Activated naive CD8-positive, alpha-beta T cell treated with anti-CD3 and anti-CD28 coated beads, Interleukin-2, amount 50 U/mL, for 16 hours (primary cell): ENCODE measurements around the gene STPG1.
A peak's percentile ranks its signal among the peaks of the same experiment; 100 is the strongest.

Source experiments
- DNase-seq: peaks from one replicate; pipeline ENCODE4 v3.0.0-alpha.2; 2020; ENCODE audit warnings: low read depth, low spot score

Gene STPG1

GRCh38 chr1:24426744-24427544 lies 13.4 kb upstream of the STPG1 start:
- no peak for DNase-seq

- DNase-seq, result no peak
These were observed 12.3 kb upstream of the STPG1 start for GRCh38 chr1:24425922-24426321.

DNA sequence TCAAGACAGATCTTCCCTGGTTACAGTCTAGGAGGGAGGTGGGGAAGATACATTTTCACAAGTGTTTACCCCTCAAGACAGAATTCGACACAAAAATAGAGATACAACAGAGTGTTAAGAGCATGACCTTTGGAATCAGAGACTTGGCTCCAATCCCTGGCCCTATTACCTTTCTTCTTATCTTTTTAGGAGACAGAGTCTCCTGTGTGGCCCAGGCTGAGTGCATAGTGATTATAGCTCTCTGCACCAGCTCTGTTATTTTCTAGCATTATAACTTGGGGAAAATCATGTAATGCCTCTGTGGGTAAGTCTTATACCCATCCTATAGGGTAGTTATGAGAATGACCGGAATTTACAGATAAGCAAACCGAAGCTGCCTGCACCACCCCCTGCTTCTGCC lies 11.9 kb upstream of the STPG1 start:
- DNase-seq, result no peak

- no peak for DNase-seq
These were observed 11.4 kb upstream of the STPG1 start for GRCh38 chr1:24424990-24425389.

DNA sequence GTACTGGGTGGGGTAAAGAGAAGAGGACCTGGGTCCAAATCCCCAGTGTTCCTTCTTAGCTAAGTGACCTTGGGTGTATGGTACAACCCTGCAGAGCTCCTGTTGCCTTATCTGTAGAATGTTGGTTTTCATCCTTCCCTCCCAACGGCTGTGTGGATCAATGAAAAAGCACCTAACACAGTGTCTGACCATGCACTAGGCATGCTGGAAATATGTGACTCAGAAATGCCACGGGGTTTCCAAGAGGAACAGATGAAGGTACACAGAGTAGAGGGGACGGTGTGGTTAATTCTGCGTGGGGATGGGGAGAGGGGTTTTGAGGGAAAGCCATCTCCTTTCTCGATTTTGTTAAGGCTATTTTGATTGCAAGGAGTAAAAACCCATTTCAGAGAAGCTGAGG lies 10.6 kb upstream of the STPG1 start:
- DNase-seq, result no peak

GRCh38 chr1:24421502-24421901 lies 7.9 kb upstream of the STPG1 start:
- no peak for DNase-seq

- no peak for DNase-seq
These were observed 7.0 kb upstream of the STPG1 start for GRCh38 chr1:24420547-24420946.

DNA sequence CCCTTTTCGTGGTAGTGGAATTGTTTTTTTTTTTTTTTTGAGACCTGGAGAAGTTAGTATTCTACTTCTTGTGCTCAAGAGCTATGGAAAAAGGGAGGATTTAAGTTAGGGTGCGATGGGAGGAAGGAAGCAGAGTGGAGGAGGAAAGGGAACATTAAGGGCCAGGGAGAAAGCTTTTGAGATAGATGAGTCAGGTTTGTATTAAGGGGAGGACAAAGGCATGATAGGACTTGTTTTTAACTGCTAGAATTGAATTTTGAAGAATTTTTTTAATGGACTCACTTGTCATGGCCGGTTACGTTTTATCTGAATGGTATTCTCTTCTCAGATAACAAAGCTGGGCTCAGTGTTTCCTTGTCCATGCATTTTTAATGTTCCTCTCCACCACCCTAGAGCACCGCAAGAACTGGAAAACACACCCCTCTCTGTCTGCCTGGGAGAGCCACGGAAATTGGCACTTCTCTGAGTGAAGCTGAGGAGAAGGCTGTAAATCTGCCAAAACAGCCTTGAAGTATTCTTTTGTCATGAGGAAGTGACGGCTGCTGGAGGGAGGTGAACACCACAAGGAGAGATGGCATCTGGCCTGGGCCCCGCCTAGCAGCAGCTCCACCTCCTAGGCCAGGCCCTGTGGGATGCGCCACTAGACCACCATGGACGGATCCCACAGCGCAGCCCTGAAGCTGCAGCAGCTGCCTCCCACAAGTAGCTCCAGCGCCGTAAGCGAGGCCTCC lies 5.5 kb upstream of the STPG1 start:
- DNase-seq, result no peak

DNA sequence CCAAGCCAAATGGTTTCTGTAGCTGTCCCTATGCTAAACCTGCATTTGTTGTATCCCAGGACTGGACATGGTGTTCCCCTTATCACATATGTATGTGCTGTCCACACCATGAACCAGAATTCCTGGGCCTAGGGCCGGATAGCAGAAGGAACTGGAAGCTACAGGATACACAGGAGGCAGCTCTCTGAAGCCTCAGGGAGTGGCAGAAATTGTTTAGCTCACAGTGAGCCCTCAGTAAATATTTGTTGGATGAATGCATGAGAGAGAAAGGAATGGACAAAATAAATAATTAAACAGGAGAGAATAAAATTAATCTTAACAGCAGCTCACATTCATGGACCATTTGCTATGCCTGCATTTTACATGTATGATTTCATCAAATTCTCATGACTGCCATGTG lies 4.1 kb upstream of the STPG1 start:
- DNase-seq, result no peak

DNA sequence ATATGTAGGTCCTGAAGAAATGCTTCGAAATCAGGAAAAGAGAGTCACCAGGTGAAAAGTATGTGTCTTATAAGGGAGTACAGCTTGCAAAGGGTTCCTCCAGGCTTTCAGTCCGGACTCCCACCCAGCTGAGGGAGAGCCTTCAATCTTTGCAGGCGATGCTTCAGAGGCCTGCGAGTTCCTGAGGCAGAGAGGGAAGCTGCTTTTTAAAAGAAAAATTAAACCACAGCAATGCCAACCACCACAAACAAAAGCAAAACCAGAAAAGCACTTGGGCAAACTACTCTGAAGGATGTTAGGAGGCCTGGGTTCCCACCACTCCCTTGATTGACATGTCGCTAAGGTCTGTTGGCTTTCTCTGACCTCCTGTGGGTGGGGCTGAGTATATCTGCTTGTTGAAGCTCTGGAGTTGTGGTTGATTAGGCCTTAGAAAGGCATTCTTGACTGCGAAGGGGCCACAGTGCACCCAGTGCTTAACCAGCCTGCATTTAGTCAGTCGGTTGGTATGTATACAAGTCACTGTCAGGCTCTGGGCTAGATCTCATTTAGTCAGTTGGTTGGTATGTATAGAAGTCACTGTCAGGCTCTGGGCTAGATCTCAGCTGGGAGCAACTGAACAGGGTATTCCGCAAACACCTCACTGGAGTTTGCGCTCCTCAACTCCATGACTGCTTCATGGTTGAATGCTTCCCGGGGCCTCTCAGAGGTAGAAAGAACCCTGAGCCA lies 3.2 kb upstream of the STPG1 start:
- no peak for DNase-seq

DNA sequence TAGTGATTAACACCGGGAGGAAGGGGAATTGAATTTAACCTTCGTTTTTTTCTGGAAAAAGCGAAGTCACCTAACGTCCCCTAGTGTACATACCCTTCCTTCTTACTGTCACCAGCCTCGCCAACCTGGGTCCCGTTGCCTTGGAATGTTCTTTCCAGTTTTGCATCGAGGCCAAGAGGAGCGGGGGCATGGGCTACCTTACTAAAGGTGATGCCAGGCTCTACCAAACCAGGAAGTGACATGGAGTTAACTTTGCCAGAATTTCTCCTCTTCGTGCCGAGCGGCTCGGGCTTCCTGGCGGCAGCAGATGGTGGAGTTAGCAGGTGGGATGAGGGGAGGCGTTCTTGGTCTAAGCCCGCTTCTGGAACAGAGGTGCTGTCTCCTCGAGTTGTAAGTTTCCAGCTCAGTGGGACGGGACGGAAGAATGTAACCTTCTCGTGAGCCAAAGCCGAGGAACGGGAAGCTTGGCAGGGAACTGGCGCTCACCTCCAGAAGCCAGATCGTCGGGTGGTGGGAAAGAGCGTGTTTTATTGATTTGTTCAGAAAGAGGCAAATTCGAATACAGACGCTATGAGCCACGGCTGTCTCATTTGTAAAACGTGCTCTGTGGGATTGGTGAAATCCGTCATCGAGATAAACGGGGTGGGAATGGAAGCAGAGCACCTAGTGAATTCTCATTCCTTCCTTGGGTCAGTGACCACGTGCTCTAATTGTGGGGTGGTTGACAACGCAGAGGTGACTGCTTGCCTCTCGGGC lies 2.5 kb upstream of the STPG1 start:
- no peak for DNase-seq

- peak; percentile 93 for DNase-seq
These were observed 1.8 kb upstream of the STPG1 start, which contains the start of gene NIPAL3 for GRCh38 chr1:24415334-24415909. TSS of gene NIPAL3 (plus strand) at chr1:24415802. CDS start at chr1:24419548, 3,746 bp downstream.

DNA sequence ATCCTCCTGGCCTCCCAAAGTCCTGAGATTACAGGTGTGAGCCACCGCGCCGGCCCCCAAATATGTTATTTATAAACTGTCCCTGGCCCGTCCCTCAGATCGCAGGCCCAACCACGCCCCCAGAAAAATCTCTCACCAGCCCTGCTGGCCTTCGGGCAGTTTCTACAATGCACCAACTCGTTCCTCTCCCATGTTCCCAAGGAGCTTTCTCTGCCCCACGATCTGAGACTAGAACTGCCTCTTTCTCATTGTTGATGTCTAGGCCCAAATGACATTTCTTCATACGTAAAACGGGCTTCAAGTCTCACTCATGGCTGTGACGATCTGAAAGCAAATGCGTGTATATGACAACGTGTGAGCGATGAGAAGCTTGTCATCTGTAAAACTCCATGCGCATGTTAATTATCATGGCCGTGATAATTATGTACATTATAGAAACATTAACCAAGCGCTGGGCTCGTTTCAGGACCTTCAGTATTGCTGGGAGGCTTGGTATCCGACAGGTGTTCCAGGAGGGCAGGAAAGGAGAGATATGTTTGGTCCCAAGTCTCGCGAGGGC lies 1.3 kb upstream of the STPG1 start:
- no peak for DNase-seq

GRCh38 chr1:24412408-24412807 lies 1.2 kb downstream of the STPG1 start:
- DNase-seq, result no peak

DNA sequence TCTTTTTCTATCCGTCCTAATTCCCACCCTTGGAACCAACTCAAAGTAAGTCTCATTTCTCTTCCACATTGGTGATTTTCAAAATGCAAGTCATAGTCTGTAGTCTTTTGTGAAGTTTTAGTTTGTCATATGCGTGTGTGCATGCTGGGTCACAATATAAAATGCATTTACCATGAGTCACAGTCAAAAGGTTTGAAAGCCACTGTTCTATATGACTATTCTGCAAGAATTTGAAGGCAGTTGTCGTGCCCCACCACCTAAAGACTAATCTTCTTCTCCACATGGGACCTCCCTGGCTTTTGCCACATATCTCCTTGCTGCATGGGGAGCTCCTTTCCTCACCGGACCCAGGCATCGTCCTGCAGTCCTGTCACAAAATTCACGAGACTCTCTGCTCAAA lies 1.6 kb downstream of the STPG1 start:
- no peak for DNase-seq

DNA sequence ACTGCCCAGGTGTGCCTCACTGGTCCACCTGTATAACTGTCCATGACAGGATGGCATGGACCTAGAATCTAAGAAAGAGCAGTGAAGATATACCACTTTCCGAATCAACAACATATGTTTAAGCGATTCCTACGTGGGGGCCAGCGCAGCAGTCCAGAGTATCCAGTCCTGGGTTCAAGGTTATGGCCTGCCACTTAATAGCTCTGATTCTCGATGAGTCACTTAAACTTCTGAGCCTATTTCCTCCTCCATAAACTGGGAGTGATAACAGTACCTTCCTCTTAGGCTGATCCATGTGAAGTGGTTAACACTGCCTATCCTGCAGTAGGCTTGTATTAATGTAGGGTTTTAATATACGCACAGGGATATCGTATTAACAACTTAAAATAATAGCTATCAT lies 2.8 kb downstream of the STPG1 start:
- no peak for DNase-seq

DNA sequence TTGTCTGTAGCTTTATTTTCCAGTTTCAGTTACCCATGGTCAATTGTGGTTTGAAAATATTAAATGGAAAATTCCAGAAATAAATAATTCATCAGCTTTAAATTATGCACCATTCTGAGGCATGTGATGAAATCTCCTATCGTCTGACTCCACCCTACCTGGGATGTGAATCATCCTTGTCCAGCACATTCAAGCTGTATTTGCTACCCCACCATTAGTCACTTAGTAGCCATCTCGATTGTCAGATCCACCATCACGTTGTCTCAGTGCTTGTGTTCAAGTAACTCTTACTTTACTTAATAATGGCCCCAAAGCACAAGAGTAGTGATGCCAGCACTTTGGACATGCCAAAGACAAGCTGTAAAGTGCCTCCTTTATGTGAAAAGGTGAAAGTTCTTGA lies 4.0 kb downstream of the STPG1 start:
- DNase-seq, result no peak

GRCh38 chr1:24406788-24407187 lies 6.8 kb downstream of the STPG1 start:
- no peak for DNase-seq

DNA sequence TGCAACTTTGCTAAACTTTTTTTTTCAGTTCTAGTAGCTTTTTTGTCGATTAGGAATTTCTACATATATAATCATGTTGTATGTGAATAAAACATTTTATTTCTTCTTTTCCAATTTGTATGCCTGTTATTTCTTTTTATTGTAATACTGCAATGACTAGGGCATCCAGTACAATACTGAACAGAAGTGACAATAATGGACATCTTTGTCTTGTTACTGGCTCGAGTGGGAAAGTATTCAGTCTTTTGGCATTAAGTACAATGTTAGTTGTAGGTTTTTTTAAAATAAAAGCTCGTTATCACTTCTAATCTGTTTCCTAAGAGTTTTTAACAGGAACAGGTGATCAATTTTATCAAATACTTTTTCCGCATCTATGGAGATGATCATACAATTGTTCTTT lies 9.8 kb downstream of the STPG1 start:
- no peak for DNase-seq

GRCh38 chr1:24400065-24400464 lies 13.5 kb downstream of the STPG1 start:
- no peak for DNase-seq

- no peak for DNase-seq
These were observed 19.7 kb downstream of the STPG1 start for GRCh38 chr1:24393892-24394291.
